Body of pancreas (tissue), 4 donors: ENCODE measurements around the gene AZGP1. TPM values are rescaled to one million over a fixed set of nuclear protein-coding genes. Genes with fewer than 3 reads are reported as not detected.
"Not testable (repeated sequence)": the region's sequence is repeated elsewhere in the genome, so short reads cannot be mapped to it uniquely, and the experiment has no call there.

Experiments used
- ATAC-seq: fragments of 150-250 bp; one replicate; pipeline ENCODE4 v1.9.1; 2016
- DNase-seq, 4 donors: peaks; one replicate each; pipeline ENCODE4 v3.0.0-alpha.2; 2019
- H3K27ac ChIP-seq, 4 donors: fragments of 200-600 bp; sonication (generic); 1 replicate in 3 of 4; 2 replicates in 1 of 4; pipeline versions ENCODE4 v1.5.1 to v1.6.1; 2016 to 2019; ENCODE audit warnings: mild to moderate bottlenecking in 1 of 4, mixed read lengths in 1 of 4, moderate library complexity in 1 of 4
- H3K27me3 ChIP-seq, 2 donors: fragments of 200-600 bp; sonication (generic); one replicate each; pipeline ENCODE4 v1.6.0; 2016; ENCODE audit warnings: mild to moderate bottlenecking in 1 of 2
- H3K36me3 ChIP-seq, 2 donors: fragments of 200-600 bp; sonication (generic); replicated peaks in 1 of 2; 2 replicates each; pipeline ENCODE4 v1.5.1; 2016; ENCODE audit warnings: low read depth in 2 of 2; ENCODE audit not compliant: insufficient read depth in 1 of 2
- H3K4me1 ChIP-seq: fragments of 200-600 bp; sonication (generic); one replicate; pipeline ENCODE4 v1.6.0; 2016
- H3K4me3 ChIP-seq, 2 donors: fragments of 200-600 bp; sonication (generic); 1 replicate in 1 of 2; 2 replicates in 1 of 2; pipeline ENCODE4 v1.5.1; 2016 to 2019
- H3K9me3 ChIP-seq, 3 donors: fragments of 200-600 bp; sonication (generic); 1 replicate in 2 of 3; 2 replicates in 1 of 3; pipeline ENCODE4 v1.5.1; 2016
- POLR2A ChIP-seq, 3 donors: fragments of 450-650 bp; IDR thresholded peaks; one replicate each; pipeline ENCODE4 v1.6.1; 2016; ENCODE audit warnings: antibody characterized with exemption in 3 of 3, mild to moderate bottlenecking in 2 of 3
- whole genome bisulfite sequencing, 2 donors: methylation state at CpG; one replicate each; pipeline ENCODE4 v1.1.5; 2017; 5-methylcytosine and 5-hydroxymethylcytosine counted together
- intact Hi-C: fragments of 100-400 bp; cut with DNase I; formaldehyde crosslinking; loops from one replicate; pipeline ENCODE4 v1.15.1; 2023
- total RNA-seq, 2 donors: library from RNA; depleted of rRNA; stranded (reverse); fragments of >200 nt; gene quantifications; one replicate each; pipeline ENCODE4 v1.1.0, GENCODE V29; 2016
- TF ChIP-seq, protein P1 (sequence below), 7 experiments: fragments of 450-650 bp in 4 of 7; fragments of 200-600 bp in 3 of 7; sonication (generic) in 3 of 7; IDR thresholded peaks; one replicate each; pipeline ENCODE4 v1.5.1; 2016 to 2019; ENCODE audit warnings: antibody characterized with exemption in 7 of 7

AZGP1 gene
- total RNA-seq, 2 donors from 2014 or later: 133 to 271 TPM

DNA sequence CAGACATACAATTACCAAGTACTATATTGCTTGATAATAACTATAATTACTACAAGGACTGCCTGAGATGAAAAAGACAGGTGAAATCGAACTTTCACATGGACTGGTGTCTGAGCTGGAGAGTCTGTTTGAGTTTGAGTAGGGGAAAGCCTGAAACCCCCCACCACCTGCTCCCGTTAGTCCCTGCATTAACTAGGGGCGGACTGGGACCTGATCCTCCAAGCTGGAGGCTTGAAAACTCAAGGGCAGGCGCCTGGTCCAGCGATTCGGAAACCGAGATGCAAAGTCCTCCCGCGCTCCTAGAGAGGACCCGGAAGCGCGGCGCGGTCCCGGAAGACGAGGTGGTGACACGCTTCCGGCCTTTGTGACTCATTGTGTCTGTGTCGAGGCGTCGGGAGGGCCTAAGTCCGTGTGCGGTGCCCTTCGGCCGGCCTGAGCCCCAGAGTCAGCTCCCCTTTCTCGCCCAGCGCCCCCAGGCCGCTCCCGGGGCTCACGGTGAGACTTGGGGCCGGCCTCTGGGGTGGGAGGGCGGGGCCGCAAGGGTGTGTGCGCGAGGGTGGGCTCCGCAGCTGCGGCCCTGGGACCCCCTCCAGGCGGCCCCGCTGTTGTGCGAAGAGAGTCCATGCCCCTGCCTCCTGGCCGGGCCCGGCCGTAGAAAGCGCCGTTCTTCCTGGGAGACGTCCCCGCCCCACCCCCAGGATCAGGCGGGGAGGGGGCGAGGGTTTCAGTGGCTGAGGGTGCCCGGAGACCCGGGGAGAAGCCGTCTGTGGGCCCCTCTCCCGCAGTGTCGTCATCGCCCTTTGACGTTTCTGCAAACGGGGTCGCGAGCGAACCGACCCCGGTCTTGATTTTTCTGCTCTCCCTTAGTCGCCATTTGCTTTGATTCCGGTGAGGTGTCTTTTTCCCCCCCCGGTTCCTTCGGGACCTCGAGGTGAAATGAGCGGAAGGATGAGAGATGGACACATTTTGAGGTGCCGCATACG, 39.7 kb upstream of the AZGP1 start, which contains the start of gene ZKSCAN1:
TSS of gene ZKSCAN1 (plus strand) at position 365 of the 983 bp plus-strand sequence. CDS start 7,911 bp downstream, outside the sequence.
- H3K36me3 ChIP-seq: no peaks in the 10 kb centered on the region
- H3K4me3 ChIP-seq: peak within 1 kb of the TSS; percentile 56 to 73
- peak; percentile 89 to 93 (median 92) for DNase-seq
- peaks cover 71% of the 10 kb centered on the region for H3K4me1 ChIP-seq
- TF ChIP-seq, protein P1, sequence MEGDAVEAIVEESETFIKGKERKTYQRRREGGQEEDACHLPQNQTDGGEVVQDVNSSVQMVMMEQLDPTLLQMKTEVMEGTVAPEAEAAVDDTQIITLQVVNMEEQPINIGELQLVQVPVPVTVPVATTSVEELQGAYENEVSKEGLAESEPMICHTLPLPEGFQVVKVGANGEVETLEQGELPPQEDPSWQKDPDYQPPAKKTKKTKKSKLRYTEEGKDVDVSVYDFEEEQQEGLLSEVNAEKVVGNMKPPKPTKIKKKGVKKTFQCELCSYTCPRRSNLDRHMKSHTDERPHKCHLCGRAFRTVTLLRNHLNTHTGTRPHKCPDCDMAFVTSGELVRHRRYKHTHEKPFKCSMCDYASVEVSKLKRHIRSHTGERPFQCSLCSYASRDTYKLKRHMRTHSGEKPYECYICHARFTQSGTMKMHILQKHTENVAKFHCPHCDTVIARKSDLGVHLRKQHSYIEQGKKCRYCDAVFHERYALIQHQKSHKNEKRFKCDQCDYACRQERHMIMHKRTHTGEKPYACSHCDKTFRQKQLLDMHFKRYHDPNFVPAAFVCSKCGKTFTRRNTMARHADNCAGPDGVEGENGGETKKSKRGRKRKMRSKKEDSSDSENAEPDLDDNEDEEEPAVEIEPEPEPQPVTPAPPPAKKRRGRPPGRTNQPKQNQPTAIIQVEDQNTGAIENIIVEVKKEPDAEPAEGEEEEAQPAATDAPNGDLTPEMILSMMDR (IDR thresholded peaks at IDR 0.05): no peak
- peak; percentile 83 to 93 (median 90) for TF ChIP-seq POLR2A (IDR thresholded peaks at IDR 0.05)
- ATAC-seq: peak; percentile 90
- no peaks in the 10 kb centered on the region for H3K9me3 ChIP-seq
- peak within 1 kb of the TSS; percentile 98 to 99 (median 98) for H3K27ac ChIP-seq
- H3K27me3 ChIP-seq: no peaks in the 10 kb centered on the region
- 1 to 4% methylated on average over 14 to 62 of the region's 70 CpGs for WGBS, 2 donors
- intact Hi-C loops: no loop called here

DNA sequence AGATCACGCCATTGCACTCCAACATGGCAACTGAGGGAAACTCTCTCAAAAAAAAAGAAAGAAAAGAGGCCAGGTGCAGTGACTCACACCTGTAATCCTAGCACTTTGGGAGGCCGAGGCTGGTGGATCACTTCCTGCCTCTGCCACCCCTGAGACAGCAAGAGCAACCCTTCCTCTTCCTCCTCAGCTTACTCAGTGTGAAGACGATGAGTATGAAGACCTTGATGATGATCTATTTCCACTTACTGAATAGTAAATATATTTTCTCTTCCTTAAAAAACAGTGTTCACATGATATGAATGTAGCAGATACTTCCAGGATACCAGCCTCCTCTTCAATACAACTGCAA, 37.5 kb upstream of the AZGP1 start:
- DNase-seq (no peak), ATAC-seq (no peak)
- peak overlapping the region in 3 of 4 donors; percentile 56 to 77 (median 72) for H3K27ac ChIP-seq
- peaks cover 67% of the 10 kb centered on the region for H3K4me1 ChIP-seq
- no peaks in the 10 kb centered on the region for H3K27me3 ChIP-seq
- no peak for TF ChIP-seq POLR2A (IDR thresholded peaks at IDR 0.05)
- TF ChIP-seq, protein P1 (IDR thresholded peaks at IDR 0.05): no peak
- H3K4me3 ChIP-seq: no peak overlapping the region
- 76 to 84% methylated on average over 3 of the region's 3 CpGs for WGBS, 2 donors
- no peaks in the 10 kb centered on the region for H3K9me3 ChIP-seq
- intact Hi-C loops: no loop called here
- H3K36me3 ChIP-seq: no peaks in the 10 kb centered on the region

DNA sequence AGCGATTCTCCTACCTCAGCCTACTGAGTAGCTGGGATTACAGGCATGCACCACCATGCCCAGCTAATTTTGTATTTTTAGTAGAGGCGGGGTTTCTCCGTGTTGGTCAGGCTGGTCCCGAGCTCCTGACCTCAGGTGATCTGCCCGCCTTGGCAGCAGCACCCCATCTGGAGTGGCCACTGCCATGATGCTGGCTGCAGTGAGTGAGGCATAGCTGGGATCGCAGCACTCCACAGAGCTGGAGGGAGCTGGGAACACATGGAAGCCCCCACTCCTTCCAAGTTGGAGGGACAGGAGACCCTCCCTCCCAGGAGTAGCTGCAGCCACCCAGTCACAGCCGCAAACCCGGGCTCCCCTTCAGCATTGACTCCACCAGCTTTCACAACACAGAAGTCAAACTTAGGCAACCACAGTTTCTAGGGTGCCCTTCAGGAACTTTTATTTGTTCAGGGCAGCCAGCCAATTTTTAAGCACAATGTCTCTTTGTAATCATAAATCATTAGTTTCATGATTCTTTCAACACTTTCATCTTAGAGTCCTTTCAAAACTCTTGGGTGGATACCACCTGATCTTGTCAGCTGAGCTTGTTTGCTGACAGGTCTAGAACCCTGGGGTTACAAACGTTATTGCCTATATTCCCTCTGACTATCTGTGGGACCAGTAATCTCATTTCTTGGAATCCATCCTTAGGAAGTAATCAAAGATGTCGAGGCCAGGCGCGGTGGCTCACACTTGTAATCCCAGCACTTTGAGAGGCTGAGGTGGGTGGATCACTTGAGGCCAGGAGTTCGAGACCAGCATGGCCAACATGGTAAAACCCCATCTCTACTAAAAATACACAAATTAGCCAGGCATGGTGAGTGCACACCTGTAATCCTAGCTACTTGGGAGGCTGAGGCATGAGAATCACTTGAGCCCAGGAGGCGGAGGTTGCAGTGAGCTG, 36.8 kb upstream of the AZGP1 start:
- Histone ChIP-seq H3K4me1 (peaks cover 64% of the 10 kb centered on the region), H3K27ac (peak overlapping the region; percentile 28 to 77 (median 64))
- H3K4me3 ChIP-seq, H3K9me3 ChIP-seq, intact Hi-C loops, H3K36me3 ChIP-seq, H3K27me3 ChIP-seq: not testable (repeated sequence)
- DNase-seq: peak in 3 of 4 donors; percentile 49 to 76 (median 53)
- 37 to 49% methylated on average over 14 of the region's 14 CpGs for WGBS, 2 donors
- TF ChIP-seq POLR2A (IDR thresholded peaks at IDR 0.05): peak in 1 of 3 donors; percentile 2
- peak; percentile 35 for ATAC-seq

DNA sequence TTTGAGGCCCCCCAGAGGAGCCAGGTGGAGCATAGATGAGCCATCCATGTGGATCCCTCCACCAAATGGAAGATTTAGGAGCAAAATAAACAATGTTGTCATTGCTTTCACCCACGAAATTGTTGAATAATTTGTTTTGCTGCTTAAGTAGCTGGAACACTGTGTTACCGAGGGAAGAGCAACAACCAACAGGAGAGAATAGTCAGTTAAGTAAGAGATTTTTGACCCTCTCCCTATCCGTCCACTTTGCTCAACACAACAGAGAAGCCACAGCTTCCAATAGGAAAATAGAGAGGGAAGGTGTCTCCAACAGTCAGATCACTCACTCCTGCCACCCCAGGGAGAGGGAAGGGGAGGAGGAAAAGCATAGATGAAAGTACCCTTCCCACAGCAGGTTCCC, 35.7 kb upstream of the AZGP1 start:
- Histone ChIP-seq H3K4me3 (no peak overlapping the region), H3K36me3 (no peaks in the 10 kb centered on the region), H3K4me1 (peaks cover 53% of the 10 kb centered on the region), H3K9me3 (no peaks in the 10 kb centered on the region), H3K27me3 (no peaks in the 10 kb centered on the region), H3K27ac (peak overlapping the region in 3 of 4 donors; percentile 56 to 77 (median 72))
- intact Hi-C loops: no loop called here
- no peak for ATAC-seq
- no peak for DNase-seq
- 63 to 64% methylated on average over 3 of the region's 3 CpGs for WGBS, 2 donors
- no peak for TF ChIP-seq POLR2A (IDR thresholded peaks at IDR 0.05)
- TF ChIP-seq, protein P1 (IDR thresholded peaks at IDR 0.05): no peak
